H1 (cell line): ENCODE results near the gene ZNF789. TPM values are rescaled to one million over a fixed set of nuclear protein-coding genes. Genes with fewer than 3 reads are reported as not detected.

ENCODE experiments used
- CTCF ChIA-PET: fragments of 300-600 bp; sonication (Branson Sonifier 250); formaldehyde crosslinking; loops from one replicate; lab custom pipeline; 2021; ENCODE audit not compliant: partially characterized antibody; lab: Charles Lee
- POLR2A ChIA-PET: fragments of 300-600 bp; sonication (Branson Sonifier 250); formaldehyde crosslinking; loops from one replicate; lab custom pipeline; 2021; ENCODE audit warnings: inconsistent platforms; ENCODE audit not compliant: partially characterized antibody; lab: Charles Lee
- DNase-seq, 2 experiments: peaks; one replicate each; pipeline versions ENCODE4 v3.0.0 to v3.0.0-alpha.2; 2010 to 2022; ENCODE audit warnings: low spot score in 2 of 2, low read depth in 1 of 2, mixed read lengths in 1 of 2
- FAIRE-seq: peaks from 2 replicates; lab custom pipeline; 2011; peaks lifted over from hg19 to GRCh38; lab: Jason Lieb, UNC
- H2AFZ ChIP-seq: 2 replicates; pipeline ENCODE4 v1.8.1; 2012; ENCODE audit warnings: low read length, inconsistent platforms
- H2AK5ac ChIP-seq: 2 replicates; pipeline ENCODE4 v1.6.1; 2013; ENCODE audit warnings: low read depth, low read length
- H2BK120ac ChIP-seq: replicated peaks from 2 replicates; pipeline ENCODE3; 2013; ENCODE audit warnings: low read depth, low read length, inconsistent platforms
- H2BK12ac ChIP-seq: 2 replicates; pipeline ENCODE4 v1.6.1; 2013; ENCODE audit warnings: low read depth, low read length
- H2BK15ac ChIP-seq: 2 replicates; pipeline ENCODE4 v1.6.1; 2013; ENCODE audit warnings: low read length
- H2BK20ac ChIP-seq: 2 replicates; pipeline ENCODE4 v1.6.1; 2013; ENCODE audit warnings: low read length
- H2BK5ac ChIP-seq: 2 replicates; pipeline ENCODE4 v1.6.1; 2013; ENCODE audit warnings: low read depth, low read length
- H3K14ac ChIP-seq: 2 replicates; pipeline ENCODE4 v1.6.1; 2013; ENCODE audit warnings: inconsistent platforms; ENCODE audit not compliant: insufficient read length
- H3K18ac ChIP-seq: 2 replicates; pipeline ENCODE4 v1.6.1; 2013; ENCODE audit warnings: low read length; ENCODE audit errors: extremely low read depth
- H3K23ac ChIP-seq: 2 replicates; pipeline ENCODE4 v1.6.1; 2013; ENCODE audit warnings: inconsistent platforms; ENCODE audit not compliant: insufficient read length
- H3K23me2 ChIP-seq: 2 replicates; pipeline ENCODE4 v1.6.1; 2013; ENCODE audit warnings: low read depth, low read length
- H3K27ac ChIP-seq: 2 replicates; pipeline ENCODE4 v1.6.1; 2011; ENCODE audit warnings: low read depth, low read length, inconsistent platforms
- H3K27me3 ChIP-seq, 4 experiments: replicated peaks in 1 of 4; 1 replicate in 1 of 4; 2 replicates in 3 of 4; pipeline versions ENCODE4 v1.6.1 to v1.8.1; 2011 to 2013; ENCODE audit warnings: low read length in 3 of 4, mild to moderate bottlenecking in 3 of 4, inconsistent platforms in 2 of 4, mixed read lengths in 2 of 4, moderate library complexity in 1 of 4; ENCODE audit not compliant: control insufficient read depth in 3 of 4, insufficient read depth in 3 of 4; ENCODE audit errors: extremely low read depth in 1 of 4
- H3K36me3 ChIP-seq, 4 experiments: 2 replicates each; pipeline versions ENCODE4 v1.6.1 to v1.8.1; 2011 to 2013; ENCODE audit warnings: mild to moderate bottlenecking in 4 of 4, low read length in 3 of 4, moderate library complexity in 2 of 4, control low read depth in 1 of 4, inconsistent platforms in 1 of 4; ENCODE audit not compliant: insufficient read depth in 4 of 4, control insufficient read depth in 2 of 4
- H3K4ac ChIP-seq: replicated peaks from 2 replicates; pipeline ENCODE3; 2013; ENCODE audit warnings: low read length, low read depth, mixed read lengths, inconsistent platforms; ENCODE audit not compliant: insufficient read length
- H3K4me1 ChIP-seq, 4 experiments: replicated peaks in 1 of 4; 1 replicate in 1 of 4; 2 replicates in 3 of 4; pipeline versions ENCODE4 v1.6.1 to v1.8.1; 2011 to 2013; ENCODE audit warnings: low read length in 3 of 4, inconsistent platforms in 2 of 4, mixed read lengths in 1 of 4; ENCODE audit not compliant: insufficient read depth in 4 of 4, control insufficient read depth in 3 of 4
- H3K4me2 ChIP-seq, 2 experiments: 2 replicates each; pipeline versions ENCODE4 v1.6.1 to v1.8.1; 2011 to 2013; ENCODE audit warnings: low read depth in 2 of 2, low read length in 2 of 2, control low read depth in 1 of 2, inconsistent platforms in 1 of 2, mild to moderate bottlenecking in 1 of 2; ENCODE audit not compliant: insufficient read depth in 1 of 2
- H3K4me3 ChIP-seq, 4 experiments: fragments of 200-600, 300-600 bp in 1 of 4; sonication (generic), shearing (Covaris generic), sonication (Bioruptor Twin) in 1 of 4; 2 replicates each; pipeline versions ENCODE4 v1.5.1 to v1.8.1; 2011 to 2016; ENCODE audit warnings: low read length in 4 of 4, low read depth in 3 of 4, control low read depth in 2 of 4, inconsistent platforms in 2 of 4, mild to moderate bottlenecking in 2 of 4, mixed read lengths in 1 of 4, moderate library complexity in 1 of 4; ENCODE audit not compliant: insufficient read depth in 2 of 4; ENCODE audit errors: extremely low read depth in 1 of 4
- H3K56ac ChIP-seq: replicated peaks from 2 replicates; pipeline ENCODE3; 2013; ENCODE audit warnings: low read depth, mild to moderate bottlenecking, mixed read lengths, low read length, inconsistent platforms; ENCODE audit not compliant: insufficient read length
- H3K79me1 ChIP-seq: 2 replicates; pipeline ENCODE4 v1.6.1; 2013; ENCODE audit warnings: low read depth, low read length, control low read depth
- H3K79me2 ChIP-seq, 2 experiments: 2 replicates each; pipeline versions ENCODE4 v1.6.1 to v1.8.1; 2012 to 2013; ENCODE audit warnings: low read length in 2 of 2, mild to moderate bottlenecking in 2 of 2, inconsistent platforms in 1 of 2; ENCODE audit not compliant: insufficient read depth in 2 of 2, control insufficient read depth in 1 of 2
- H3K9ac ChIP-seq, 4 experiments: replicated peaks in 1 of 4; 1 replicate in 1 of 4; 2 replicates in 3 of 4; pipeline versions ENCODE4 v1.6.1 to v1.8.1; 2011 to 2013; ENCODE audit warnings: low read depth in 3 of 4, low read length in 3 of 4, control low read depth in 2 of 4, mild to moderate bottlenecking in 2 of 4, moderate library complexity in 2 of 4, inconsistent platforms in 1 of 4; ENCODE audit errors: extremely low read depth in 1 of 4
- H3K9me3 ChIP-seq, 2 experiments: 2 replicates each; pipeline versions ENCODE4 v1.6.1 to v1.8.1; 2012 to 2013; ENCODE audit warnings: mild to moderate bottlenecking in 2 of 2, moderate library complexity in 2 of 2, control low read depth in 1 of 2, inconsistent platforms in 1 of 2, low read depth in 1 of 2, low read length in 1 of 2, mixed read lengths in 1 of 2; ENCODE audit not compliant: insufficient read depth in 2 of 2
- H4K20me1 ChIP-seq, 2 experiments: replicated peaks in 1 of 2; 2 replicates each; pipeline versions ENCODE3 to v1.8.1; 2011 to 2013; ENCODE audit warnings: inconsistent platforms in 2 of 2, low read length in 2 of 2, mild to moderate bottlenecking in 1 of 2; ENCODE audit not compliant: insufficient read depth in 2 of 2, control insufficient read depth in 1 of 2
- H4K5ac ChIP-seq: 2 replicates; pipeline ENCODE4 v1.6.1; 2013; ENCODE audit warnings: low read length, low read depth, mixed read lengths, inconsistent platforms; ENCODE audit not compliant: insufficient read length
- H4K8ac ChIP-seq: 2 replicates; pipeline ENCODE4 v1.8.0; 2013; ENCODE audit warnings: mild to moderate bottlenecking, moderate library complexity, low read length, inconsistent platforms; ENCODE audit not compliant: insufficient read depth; ENCODE audit errors: extremely low read depth
- H4K91ac ChIP-seq: replicated peaks from 2 replicates; pipeline ENCODE3; 2013; ENCODE audit warnings: low read length, mixed read lengths, inconsistent platforms; ENCODE audit not compliant: insufficient read length
- EGR1 ChIP-seq: IDR thresholded peaks from 2 replicates; pipeline ENCODE4 v1.6.1; 2011; ENCODE audit warnings: low read depth, low read length, borderline replicate concordance
- POLR2AphosphoS5 ChIP-seq: IDR thresholded peaks from 2 replicates; pipeline ENCODE4 v1.6.1; 2011; ENCODE audit warnings: low read depth, low read length
- POU5F1 ChIP-seq: IDR thresholded peaks from 2 replicates; pipeline ENCODE4 v1.6.1; 2011; ENCODE audit warnings: low read depth, mild to moderate bottlenecking, low read length, moderate library complexity
- ZNF274 ChIP-seq: IDR thresholded peaks from 2 replicates; pipeline ENCODE4 v1.7.0; 2012; ENCODE audit warnings: low read length, borderline replicate concordance; ENCODE audit errors: extremely low read depth
- WGBS, 2 experiments: shearing (Covaris generic) in 1 of 2; methylation state at CpG; one replicate each; pipeline versions ENCODE4 v1.1.6 to v1.1.7; 2013 to 2015; ENCODE audit warnings: low lambda C conversion rate in 2 of 2, mixed read lengths in 2 of 2, inconsistent platforms in 1 of 2, low coverage in 1 of 2, missing lambda C conversion rate in 1 of 2; ENCODE audit not compliant: insufficient replicate concordance in 2 of 2, insufficient coverage in 1 of 2, insufficient read length in 1 of 2; ENCODE audit errors: extremely low coverage in 1 of 2, missing lambda C conversion rate in 1 of 2; 5-methylcytosine and 5-hydroxymethylcytosine counted together
- polyA plus RNA-seq, 7 experiments: library from polyadenylated mRNA; depleted of rRNA in 3 of 7; stranded (reverse) in 5 of 7; unstranded in 2 of 7; fragments of >200 nt in 5 of 7; fragments of 200-250 nt in 2 of 7; gene quantifications; 1 replicate in 5 of 7; 2 replicates in 1 of 7; 4 replicates in 1 of 7; pipeline versions ENCODE4 v1.2.1 to v1.2.3, GENCODE V29; 2011 to 2013; ENCODE audit warnings: missing spikeins in 2 of 7, mixed read lengths in 2 of 7
- total RNA-seq: library from RNA; stranded (reverse); fragmentation: NEBNext Ultra II Directional; extraction: Animal tissue kit (Norgen Biotek cat#: 25700); gene quantifications from 2 replicates; pipeline ENCODE4 v1.2.1, GENCODE V29; 2021
- TF ChIP-seq, protein P1 (sequence below): IDR thresholded peaks from 2 replicates; pipeline ENCODE4 v1.6.1; 2011; ENCODE audit warnings: low read depth, mild to moderate bottlenecking, low read length; ENCODE audit not compliant: insufficient read depth

The ZNF789 gene
- total and polyA plus RNA-seq, 2 of the 8 experiments (the other 6 are each of a cell fraction or from before 2014, with no cell fraction given), result 11.4 to 12.5 TPM

- Histone ChIP-seq H3K27ac (peak within 1 kb of the TSS; percentile 93), H4K91ac (no peak within 1 kb of the TSS), H3K9me3 (no peaks in the 10 kb centered on the region), H4K8ac (peak within 1 kb of the TSS; percentile 92; the same call in 1 of the 2 replicates), H3K36me3 (peaks cover 7 to 32% (median 17%) of the 10 kb centered on the region in 4 experiments; a peak in 7 of 8 replicates), H2BK15ac (no peak within 1 kb of the TSS), H3K14ac (no peak within 1 kb of the TSS), H3K23me2 (peaks cover 4% of the 10 kb centered on the region), H3K27me3 (no peaks in the 10 kb centered on the region), H2AK5ac (peak within 1 kb of the TSS; percentile 56; the same call in 1 of the 2 replicates), H3K4ac (no peak within 1 kb of the TSS), H4K20me1 (peaks cover 11 to 17% of the 10 kb centered on the region in 2 experiments), H2BK20ac (no peak within 1 kb of the TSS), H4K5ac (peak within 1 kb of the TSS; percentile 68), H2AFZ (0 out of 2 replicates have a peak within 1 kb of the TSS, but pooled peaks have one; percentile 35), H3K18ac (peak within 1 kb of the TSS; percentile 87), H2BK5ac (peak within 1 kb of the TSS; percentile 95), H2BK120ac (no peak within 1 kb of the TSS), H3K4me1 (peaks cover 0 to 12% (median 6%) of the 10 kb centered on the region in 4 experiments; a peak in 5 of 7 replicates), H3K79me1 (peaks cover 9% of the 10 kb centered on the region), H3K79me2 (peaks cover 12 to 51% of the 10 kb centered on the region in 2 experiments), H3K4me2 (peak within 1 kb of the TSS; percentile 85 to 88), H3K56ac (peak within 1 kb of the TSS; percentile 75), H2BK12ac (no peak within 1 kb of the TSS), H3K4me3 (peak within 1 kb of the TSS; percentile 87 to 95 (median 88)), H3K23ac (no peak within 1 kb of the TSS), H3K9ac (peak within 1 kb of the TSS; percentile 81 to 96 (median 94))
- POLR2A ChIA-PET, result interaction anchor here (0.6 to 7.3 kb wide), 25 partner anchors 9 to 527 kb away, joined by 3 to 51 read pairs (median 5); partner anchors contain the start of genes ATP5MF, BUD31 and PDAP1
- peak; percentile 84 to 96 for DNase-seq
- FAIRE-seq, result no peak
- 1% methylated on average over 55 of the region's 89 CpGs; no CpG with 5 or more reads in 1 of the 2 experiments for WGBS, 2 experiments
- CTCF ChIA-PET, result interaction anchor here (0.6 to 1.5 kb wide), 2 partner anchors 20 to 530 kb away, joined by 3 read pairs; no protein-coding TSS in a partner anchor
- TF ChIP-seq POU5F1 (no peak), EGR1 (no peak), ZNF274 (no peak), POLR2AphosphoS5 (peak; percentile 70)
- TF ChIP-seq, protein P1, sequence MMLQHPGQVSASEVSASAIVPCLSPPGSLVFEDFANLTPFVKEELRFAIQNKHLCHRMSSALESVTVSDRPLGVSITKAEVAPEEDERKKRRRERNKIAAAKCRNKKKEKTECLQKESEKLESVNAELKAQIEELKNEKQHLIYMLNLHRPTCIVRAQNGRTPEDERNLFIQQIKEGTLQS, result no peak
These were observed 33.9 kb upstream of the ZNF789 start, which contains the start of the genes CPSF4 and PTCD1 for GRCh38 chr7:99438573-99439480. CPSF4 (plus strand) TSS chr7:99438943; CDS start chr7:99439083, 140 bp downstream. PTCD1 (minus strand) TSS chr7:99438798; CDS start chr7:99435242, 3,556 bp downstream.
